ENCODE data around the gene PEAK3. TPM values are rescaled to one million over a fixed set of nuclear protein-coding genes. Genes with fewer than 3 reads are reported as not detected.

PEAK3 gene
- total and polyA plus RNA-seq, 9 donors: 0.10 to 0.62 (median 0.26) TPM; not detected in 3

DNA sequence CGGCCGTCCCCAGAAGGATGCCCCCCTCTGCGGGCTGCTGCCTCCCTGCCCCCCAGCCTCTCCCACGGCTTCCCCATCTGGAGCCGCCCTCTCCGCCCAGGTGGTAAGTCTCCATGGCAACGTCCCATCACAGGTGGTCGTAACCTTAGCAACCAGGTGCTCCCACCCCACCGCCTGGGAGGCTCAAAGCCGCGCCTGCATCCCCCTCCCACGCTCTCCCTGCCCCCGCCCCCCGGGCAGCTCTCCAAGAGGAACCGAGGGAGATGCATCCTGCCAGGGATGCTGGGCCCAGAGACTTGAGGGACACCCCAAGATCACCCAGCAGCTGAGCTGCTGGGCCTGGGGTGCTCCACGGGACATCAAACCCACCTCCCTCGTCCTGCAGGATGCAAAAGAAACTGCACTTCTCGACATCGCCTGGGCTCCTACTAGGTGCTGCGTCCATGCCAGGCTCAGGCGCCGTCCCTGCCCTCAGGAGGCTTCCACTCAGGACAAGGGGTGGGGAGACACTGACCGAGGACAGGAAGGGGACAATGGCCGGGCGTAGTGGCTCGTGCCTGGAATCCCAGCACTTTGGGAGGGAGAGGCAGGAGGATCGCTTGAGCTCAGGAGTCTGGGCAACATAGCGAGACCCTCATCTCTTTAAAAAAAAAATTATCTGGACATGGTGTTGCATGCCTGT, 31.0 kb upstream of the PEAK3 start:
- Histone ChIP-seq H3K36me3 (no peaks in the 10 kb centered on the region), H3K4me3 (no peak overlapping the region), H3K4me1 (ENCODE audit: insufficient read depth) (no peaks in the 10 kb centered on the region), H3K27ac (no peak overlapping the region), H3K9me3 (peaks cover 0 to 5% of the 10 kb centered on the region in 2 donors), H3K27me3 (no peaks in the 10 kb centered on the region)
- intact Hi-C loops (cut with DNase I): no loop called here
- TF ChIP-seq POLR2A (IDR thresholded peaks at IDR 0.05): no peak
- no peak for TF ChIP-seq EP300 (IDR thresholded peaks at IDR 0.05)
- 31 to 35% (median 33%) methylated on average over 26 to 28 of the region's 28 CpGs for WGBS, 3 donors
- DNase-seq: no peak

DNA sequence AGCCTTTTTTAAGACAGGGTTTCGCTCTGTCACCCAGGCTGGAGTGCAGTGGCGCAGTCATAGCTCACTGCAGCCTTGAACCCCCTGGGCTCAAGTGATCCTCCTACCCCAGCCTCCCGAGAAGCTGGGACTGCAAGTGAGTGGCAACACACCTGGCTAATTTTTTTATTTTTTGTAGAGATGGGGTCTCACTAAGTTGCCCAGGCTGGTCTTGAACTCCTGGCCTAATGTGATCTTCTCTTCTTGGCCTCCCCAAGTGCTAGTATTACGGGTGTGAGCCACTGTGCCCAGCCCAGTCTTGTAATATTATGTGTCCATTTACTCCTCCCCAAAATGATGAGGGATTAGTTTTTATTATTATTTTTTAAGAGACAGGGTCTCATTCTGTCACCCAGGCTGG, 29.1 kb upstream of the PEAK3 start:
- 92 to 94% (median 94%) methylated on average over 4 of the region's 4 CpGs for WGBS, 3 donors
- peaks cover 0 to 5% of the 10 kb centered on the region in 2 donors for H3K9me3 ChIP-seq
- intact Hi-C loops (cut with DNase I): no loop called here
- no peak for DNase-seq
- no peaks in the 10 kb centered on the region for H3K36me3 ChIP-seq
- no peaks in the 10 kb centered on the region for H3K4me1 ChIP-seq (ENCODE audit: insufficient read depth)
- no peak overlapping the region for H3K4me3 ChIP-seq
- no peak for TF ChIP-seq EP300 (IDR thresholded peaks at IDR 0.05)
- TF ChIP-seq, protein P1, sequence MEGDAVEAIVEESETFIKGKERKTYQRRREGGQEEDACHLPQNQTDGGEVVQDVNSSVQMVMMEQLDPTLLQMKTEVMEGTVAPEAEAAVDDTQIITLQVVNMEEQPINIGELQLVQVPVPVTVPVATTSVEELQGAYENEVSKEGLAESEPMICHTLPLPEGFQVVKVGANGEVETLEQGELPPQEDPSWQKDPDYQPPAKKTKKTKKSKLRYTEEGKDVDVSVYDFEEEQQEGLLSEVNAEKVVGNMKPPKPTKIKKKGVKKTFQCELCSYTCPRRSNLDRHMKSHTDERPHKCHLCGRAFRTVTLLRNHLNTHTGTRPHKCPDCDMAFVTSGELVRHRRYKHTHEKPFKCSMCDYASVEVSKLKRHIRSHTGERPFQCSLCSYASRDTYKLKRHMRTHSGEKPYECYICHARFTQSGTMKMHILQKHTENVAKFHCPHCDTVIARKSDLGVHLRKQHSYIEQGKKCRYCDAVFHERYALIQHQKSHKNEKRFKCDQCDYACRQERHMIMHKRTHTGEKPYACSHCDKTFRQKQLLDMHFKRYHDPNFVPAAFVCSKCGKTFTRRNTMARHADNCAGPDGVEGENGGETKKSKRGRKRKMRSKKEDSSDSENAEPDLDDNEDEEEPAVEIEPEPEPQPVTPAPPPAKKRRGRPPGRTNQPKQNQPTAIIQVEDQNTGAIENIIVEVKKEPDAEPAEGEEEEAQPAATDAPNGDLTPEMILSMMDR (IDR thresholded peaks at IDR 0.05): no peak
- no peak for TF ChIP-seq POLR2A (IDR thresholded peaks at IDR 0.05)
- H3K27me3 ChIP-seq: no peaks in the 10 kb centered on the region
- no peak overlapping the region for H3K27ac ChIP-seq

DNA sequence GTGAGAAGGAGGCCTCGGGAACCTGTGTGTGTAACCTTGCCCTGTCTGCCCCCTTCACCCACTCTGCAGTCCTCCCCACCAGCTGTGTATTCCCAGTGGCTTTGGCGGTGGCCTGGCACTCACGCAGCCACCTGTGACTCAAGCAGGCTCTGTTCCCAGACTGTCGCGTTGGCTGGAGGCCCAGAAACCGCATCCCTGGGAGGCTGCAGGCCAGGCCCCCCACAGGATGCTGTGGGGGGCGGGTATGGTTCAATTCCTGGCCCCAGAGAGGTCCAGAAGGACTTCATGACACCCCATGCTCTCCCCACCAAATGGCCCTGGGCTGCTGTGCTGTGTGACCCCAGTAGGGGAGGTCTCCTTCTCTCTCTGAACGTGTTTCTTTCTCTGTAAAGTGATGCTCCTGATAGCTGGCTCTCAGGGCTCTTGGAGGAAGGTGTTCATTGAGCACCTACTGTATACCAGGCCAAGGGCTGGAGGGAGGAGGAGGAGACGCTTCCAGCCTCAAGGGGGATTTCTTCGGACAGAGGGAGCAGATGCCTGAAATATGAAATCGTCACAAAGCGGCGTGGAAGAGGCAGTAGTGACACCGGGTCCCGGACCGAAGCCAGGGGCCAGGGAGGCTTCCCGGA, 27.9 kb upstream of the PEAK3 start:
- Histone ChIP-seq H3K4me3 (no peak overlapping the region), H3K36me3 (no peaks in the 10 kb centered on the region), H3K4me1 (ENCODE audit: insufficient read depth) (no peaks in the 10 kb centered on the region), H3K27me3 (no peaks in the 10 kb centered on the region), H3K27ac (no peak overlapping the region), H3K9me3 (peaks cover 0 to 3% of the 10 kb centered on the region in 2 donors)
- no peak for TF ChIP-seq EP300 (IDR thresholded peaks at IDR 0.05)
- TF ChIP-seq POLR2A (IDR thresholded peaks at IDR 0.05): no peak
- TF ChIP-seq, protein P1 (IDR thresholded peaks at IDR 0.05): no peak
- DNase-seq: no peak
- 52 to 66% (median 54%) methylated on average over 13 to 17 of the region's 17 CpGs for WGBS, 3 donors
- intact Hi-C loops (cut with DNase I): loop anchor here in 1 of 4 donors (10.0 kb wide), 1 partner anchor 1155 kb away; no protein-coding TSS in a partner anchor

DNA sequence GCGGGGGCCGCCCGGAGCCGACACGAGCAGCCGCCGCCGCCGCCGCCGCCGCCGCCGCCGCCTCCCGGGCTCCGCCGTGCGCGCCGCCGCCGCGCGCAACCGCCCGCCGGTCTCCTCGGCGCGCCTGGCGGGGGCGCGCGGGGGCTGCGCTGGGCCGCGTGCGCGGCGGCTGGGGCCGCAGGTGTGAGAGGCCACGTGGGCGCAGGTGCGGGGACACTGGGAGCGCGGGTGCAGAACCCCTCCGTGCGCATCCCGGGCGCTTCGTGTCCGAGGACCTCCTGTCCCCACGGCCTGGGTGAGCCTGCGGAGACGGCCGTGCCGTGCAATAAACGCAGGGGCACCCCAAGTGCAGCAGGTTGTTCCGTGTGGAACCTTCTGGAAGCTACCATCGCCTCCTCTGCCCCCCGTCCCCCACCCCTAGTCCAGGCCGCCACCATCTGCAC, 26.2 kb upstream of the PEAK3 start, which contains the start of gene LINGO3:
TSS of gene LINGO3 (minus strand) at position 41 of the 443 bp plus-strand sequence. CDS start 16,378 bp downstream, outside the sequence.
- Histone ChIP-seq H3K9me3 (no peaks in the 10 kb centered on the region), H3K4me1 (ENCODE audit: insufficient read depth) (no peaks in the 10 kb centered on the region), H3K27ac (no peak within 1 kb of the TSS), H3K36me3 (no peaks in the 10 kb centered on the region), H3K27me3 (no peaks in the 10 kb centered on the region), H3K4me3 (no peak within 1 kb of the TSS)
- TF ChIP-seq EP300 (IDR thresholded peaks at IDR 0.05): no peak
- TF ChIP-seq, protein P1 (IDR thresholded peaks at IDR 0.05): no peak
- TF ChIP-seq POLR2A (IDR thresholded peaks at IDR 0.05): no peak
- DNase-seq: no peak
- intact Hi-C loops (cut with DNase I): loop anchor here in 1 of 4 donors (10.0 kb wide), 1 partner anchor 1153 kb away; no protein-coding TSS in a partner anchor
- WGBS, 3 donors: 2 to 18% (median 3%) methylated on average over 9 to 63 of the region's 63 CpGs
